ENCODE data around the gene RHOB.
"Not testable (repeated sequence)": the region's sequence is repeated elsewhere in the genome, so short reads cannot be mapped to it uniquely, and the experiment has no call there.

RHOB gene

GRCh38 chr2:20422402-20423271, 24.2 kb upstream of the RHOB start:
- peak; percentile 11 for DNase-seq (ENCODE audit: low read depth)

- DNase-seq (ENCODE audit: low read depth): peak; percentile 11
These were observed 23.5 kb upstream of the RHOB start for GRCh38 chr2:20423359-20423758.

- DNase-seq (ENCODE audit: low read depth): no peak
These were observed 23.0 kb upstream of the RHOB start for GRCh38 chr2:20423847-20424246.

- DNase-seq (ENCODE audit: low read depth): peak; percentile 89
These were observed 22.3 kb upstream of the RHOB start for GRCh38 chr2:20424300-20425290.

GRCh38 chr2:20425371-20425881, 21.4 kb upstream of the RHOB start:
- DNase-seq (ENCODE audit: low read depth): peak; percentile 3

GRCh38 chr2:20425884-20426283, 21.0 kb upstream of the RHOB start:
- no peak for DNase-seq (ENCODE audit: low read depth)

- DNase-seq (ENCODE audit: low read depth): no peak
These were observed 18.8 kb upstream of the RHOB start for GRCh38 chr2:20427931-20428526.

- no peak for DNase-seq (ENCODE audit: low read depth)
These were observed 18.0 kb upstream of the RHOB start for GRCh38 chr2:20428717-20429490.

GRCh38 chr2:20429528-20429927, 17.3 kb upstream of the RHOB start:
- no peak for DNase-seq (ENCODE audit: low read depth)

GRCh38 chr2:20430035-20430434, 16.8 kb upstream of the RHOB start:
- no peak for DNase-seq (ENCODE audit: low read depth)

GRCh38 chr2:20430461-20431300, 16.2 kb upstream of the RHOB start:
- DNase-seq (ENCODE audit: low read depth): peak; percentile 8

- DNase-seq (ENCODE audit: low read depth): no peak
These were observed 15.6 kb upstream of the RHOB start for GRCh38 chr2:20431301-20431698.

- DNase-seq (ENCODE audit: low read depth): no peak
These were observed 15.1 kb upstream of the RHOB start for GRCh38 chr2:20431772-20432171.

- DNase-seq (ENCODE audit: low read depth): no peak
These were observed 14.2 kb upstream of the RHOB start for GRCh38 chr2:20432714-20433113.

- DNase-seq (ENCODE audit: low read depth): no peak
These were observed 13.6 kb upstream of the RHOB start for GRCh38 chr2:20433249-20433648.

- no peak for DNase-seq (ENCODE audit: low read depth)
These were observed 12.8 kb upstream of the RHOB start for GRCh38 chr2:20433946-20434553.

GRCh38 chr2:20434588-20435294, 12.1 kb upstream of the RHOB start:
- DNase-seq (ENCODE audit: low read depth): no peak

GRCh38 chr2:20435456-20435855, 11.4 kb upstream of the RHOB start:
- not testable (repeated sequence) for DNase-seq (ENCODE audit: low read depth)

- no peak for DNase-seq (ENCODE audit: low read depth)
These were observed 10.0 kb upstream of the RHOB start for GRCh38 chr2:20436716-20437470.
